HG03354 (cell line): ENCODE measurements around the gene ARHGAP27.

Experiments
- ATAC-seq: cut with Tn5 transposase; IDR thresholded peaks from one replicate; pipeline ENCODE4 v1.9.1; 2021; ENCODE audit warnings: mild to moderate bottlenecking; ENCODE audit not compliant: unreplicated experiment, poor library complexity, severe bottlenecking

ARHGAP27 gene

DNA sequence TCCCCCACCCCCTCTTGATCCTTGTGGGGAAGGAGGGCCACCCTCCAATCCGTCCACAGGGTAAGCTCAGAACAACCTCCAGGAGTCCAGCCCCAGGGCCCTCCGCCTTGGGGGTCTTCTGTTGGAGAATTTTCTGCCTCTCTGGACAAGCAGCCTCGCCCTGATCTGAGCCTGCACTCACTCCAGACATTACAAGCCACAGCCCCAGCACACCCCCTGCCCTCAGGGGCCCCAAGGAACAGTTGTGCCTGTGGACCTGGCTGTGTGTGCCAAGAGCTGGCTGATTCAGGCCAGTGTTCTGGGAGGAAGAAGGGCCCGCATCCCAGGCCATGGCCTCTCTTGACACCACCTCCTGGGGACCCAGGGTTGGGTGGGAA is 477 bp upstream of the ARHGAP27 start:
- no peak for ATAC-seq

DNA sequence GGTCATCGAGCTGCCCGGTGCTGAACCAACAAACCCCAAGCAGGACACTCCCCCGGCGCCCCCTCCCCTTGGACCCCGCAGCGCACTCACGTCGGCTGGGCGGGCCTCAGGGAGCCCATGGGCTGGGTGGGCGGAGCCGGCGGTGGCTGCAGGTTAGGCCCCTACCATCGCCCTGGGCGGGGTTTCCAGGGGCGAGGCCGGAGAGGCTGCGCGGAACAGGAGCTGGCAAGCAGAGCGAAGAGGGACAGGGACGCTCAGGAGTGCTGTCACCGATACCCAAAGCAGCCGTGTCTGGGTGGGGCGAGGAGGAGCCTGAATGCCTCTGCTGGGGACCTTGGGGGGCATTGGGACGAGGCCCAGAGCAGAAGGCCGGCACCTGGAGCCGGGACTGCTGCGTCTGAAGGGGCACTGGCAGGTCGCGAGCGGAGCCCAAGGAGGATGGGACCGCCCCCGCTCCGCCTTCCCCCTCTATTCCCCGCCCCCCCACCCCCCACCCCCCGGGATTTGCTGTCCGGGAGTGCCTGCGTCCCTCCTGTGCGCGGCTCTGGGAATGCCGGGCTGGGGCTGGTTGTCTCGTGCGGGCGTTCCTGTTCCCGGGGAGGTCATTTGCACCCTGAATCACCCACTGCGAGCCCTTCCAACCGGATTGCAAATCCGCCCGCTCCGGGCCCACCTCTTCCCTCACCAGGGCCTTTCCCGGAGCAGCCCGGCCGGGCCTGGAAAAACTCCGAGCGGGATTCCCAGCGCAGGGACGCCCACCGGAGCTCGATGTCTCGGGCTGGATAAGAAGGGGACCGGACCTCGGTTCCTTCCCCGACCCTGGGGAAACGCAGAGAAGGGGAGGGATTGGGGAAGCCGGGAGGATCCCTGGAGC is 902 bp downstream of the ARHGAP27 start:
- ATAC-seq, result peak; percentile 48

DNA sequence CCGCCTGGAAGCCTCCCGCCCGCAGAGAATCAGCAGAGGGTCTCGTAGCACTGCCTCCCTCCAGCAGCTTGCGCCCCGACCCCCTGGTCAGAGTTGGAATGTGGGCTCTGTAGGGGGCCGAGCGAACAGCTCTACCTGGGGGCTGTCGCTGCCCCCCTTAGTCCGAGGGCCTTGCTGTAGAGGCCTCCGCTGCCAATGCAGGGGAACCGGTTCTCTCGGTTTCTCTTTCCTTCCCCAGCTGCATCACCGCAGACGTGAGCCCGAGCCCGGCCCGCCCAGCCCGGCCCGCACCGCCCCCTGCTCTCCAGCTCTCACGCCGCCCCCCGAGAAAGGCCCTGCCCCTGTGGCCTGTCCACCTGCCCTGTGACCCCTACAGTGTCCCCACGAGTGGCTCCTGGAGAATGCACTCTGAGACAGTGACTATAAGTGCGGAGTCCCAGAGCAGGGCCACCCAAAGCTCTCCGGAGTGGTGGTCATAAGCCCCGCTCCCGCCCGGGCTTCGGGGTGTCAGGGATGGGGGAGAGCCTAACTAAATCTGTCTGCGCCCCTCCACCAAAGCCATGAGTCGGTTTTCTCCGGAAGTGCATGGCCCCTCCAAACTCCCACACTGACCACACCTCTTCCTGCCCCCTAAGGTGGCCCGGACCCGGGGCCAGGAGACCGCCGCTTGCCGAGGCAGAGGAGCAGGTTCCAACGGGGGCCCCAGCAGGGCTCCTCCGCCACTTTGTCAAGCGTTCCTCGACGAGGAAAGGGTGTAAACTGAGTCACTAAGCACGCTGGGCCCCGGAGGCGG is 1.7 kb downstream of the ARHGAP27 start:
- peak; percentile 26 for ATAC-seq

DNA sequence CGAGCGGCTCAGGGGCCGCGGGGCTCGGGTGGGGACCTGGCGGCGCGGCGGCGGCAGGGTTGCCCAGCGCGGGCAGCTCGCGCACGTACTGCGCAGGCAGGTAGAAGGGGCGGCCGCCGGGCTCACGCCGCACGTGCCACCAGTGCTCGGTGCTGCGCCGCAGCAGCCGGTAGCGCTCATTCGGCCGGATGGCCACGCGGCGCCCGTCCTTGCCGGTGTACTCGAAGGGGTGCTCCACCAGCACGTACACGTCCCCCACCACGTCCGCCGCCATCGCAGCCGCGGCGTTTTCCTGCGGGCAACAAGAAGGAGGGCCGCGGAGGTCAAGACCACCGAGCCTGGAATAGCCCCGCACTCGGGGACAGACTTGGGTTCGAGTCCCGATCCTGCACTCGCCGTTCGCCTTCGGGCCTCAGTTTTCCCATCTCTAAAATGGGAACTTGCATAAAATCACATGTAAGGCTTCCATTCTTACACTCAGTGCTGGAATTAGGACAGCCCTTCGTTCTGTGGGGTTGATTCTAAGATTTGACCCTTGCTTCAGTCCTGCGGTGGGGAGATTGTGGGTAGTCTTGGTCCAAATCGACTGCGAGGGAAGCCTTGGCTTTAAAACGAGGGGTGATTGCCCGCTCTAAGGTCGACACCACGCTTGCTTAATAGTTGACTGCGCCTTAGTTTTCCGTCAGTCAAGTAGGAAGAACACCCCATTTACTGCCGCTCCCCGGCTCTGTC is 2.5 kb downstream of the ARHGAP27 start:
- ATAC-seq, result no peak

DNA sequence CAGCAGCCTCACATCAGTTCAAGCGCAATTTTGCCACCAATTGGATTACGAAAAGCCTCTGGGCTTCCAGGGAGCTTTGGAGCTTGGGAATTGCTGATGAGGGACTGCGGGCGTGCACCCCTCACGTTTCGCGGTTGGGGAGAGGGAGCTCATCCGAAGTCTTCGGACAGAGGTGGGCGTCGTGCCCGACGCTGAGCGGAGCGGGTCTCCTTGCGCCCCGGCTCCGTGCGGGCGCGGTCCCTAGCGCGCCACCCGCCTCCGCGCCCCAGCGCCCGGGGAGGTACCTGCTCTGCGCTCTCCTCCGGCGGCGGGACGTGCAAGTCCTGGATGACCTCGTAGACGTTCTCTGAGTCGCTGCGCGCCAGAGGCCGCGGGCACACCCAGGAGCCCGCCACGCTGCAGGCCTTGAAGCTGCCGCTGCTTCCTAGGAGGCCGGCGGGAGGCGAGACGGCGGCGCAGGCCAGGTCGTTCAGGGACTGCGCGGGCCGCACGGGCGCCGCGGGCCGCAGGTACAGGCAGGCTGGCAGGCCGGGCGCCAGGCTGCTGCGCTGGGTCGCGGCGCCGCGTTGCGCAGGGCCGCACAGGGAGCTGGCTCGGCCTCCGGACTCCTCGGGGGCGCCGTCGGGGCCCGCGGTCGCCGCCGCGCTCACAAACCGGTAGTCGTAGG is 3.2 kb downstream of the ARHGAP27 start:
- no peak for ATAC-seq

DNA sequence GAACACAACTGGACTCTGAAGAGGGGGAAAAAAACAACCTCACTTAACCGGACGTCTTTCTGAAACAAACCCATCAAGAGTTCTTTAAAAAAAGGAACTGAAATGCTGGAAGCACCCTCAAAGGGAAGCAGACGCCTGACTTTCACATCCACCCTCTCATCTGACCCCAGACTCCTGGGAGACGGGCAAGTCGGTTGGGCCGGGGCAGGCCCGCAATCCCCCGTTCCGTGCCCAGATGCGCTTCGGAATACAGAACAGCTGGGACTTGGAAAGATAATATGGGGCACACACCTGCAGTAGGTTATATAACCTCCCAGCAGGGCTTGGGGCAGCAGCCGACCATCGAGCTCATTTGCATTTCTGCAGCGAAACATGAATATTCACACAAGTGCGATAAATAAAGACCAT is 3.7 kb downstream of the ARHGAP27 start:
- no peak for ATAC-seq

DNA sequence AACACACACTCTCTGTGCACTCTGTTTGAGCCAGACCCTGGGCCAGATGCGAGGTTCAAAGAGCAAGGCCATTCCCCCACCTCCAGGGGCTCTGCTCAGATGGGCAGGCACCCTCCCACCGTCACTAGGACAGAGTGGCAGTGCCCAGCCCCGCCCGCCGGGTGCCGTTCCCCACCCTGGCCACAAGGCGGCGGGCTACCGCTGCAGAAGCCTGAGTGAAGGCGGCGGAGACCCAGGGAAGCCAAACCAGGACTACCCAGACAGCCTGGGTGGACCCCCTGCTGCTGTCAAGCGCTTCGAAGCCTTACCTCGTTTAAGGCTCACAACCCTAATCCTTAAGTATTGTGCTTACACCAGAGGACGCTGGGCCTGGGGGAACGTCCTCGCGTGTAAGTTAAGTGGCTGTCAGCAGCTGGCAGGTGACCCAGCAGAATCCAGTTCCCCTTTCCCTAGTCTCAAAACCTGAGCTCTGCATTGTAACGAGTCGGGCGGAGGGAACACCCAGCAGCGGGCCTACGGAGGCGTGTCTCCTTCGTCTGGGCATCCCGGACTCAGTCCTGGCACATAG is 4.5 kb downstream of the ARHGAP27 start:
- peak; percentile 57 for ATAC-seq

DNA sequence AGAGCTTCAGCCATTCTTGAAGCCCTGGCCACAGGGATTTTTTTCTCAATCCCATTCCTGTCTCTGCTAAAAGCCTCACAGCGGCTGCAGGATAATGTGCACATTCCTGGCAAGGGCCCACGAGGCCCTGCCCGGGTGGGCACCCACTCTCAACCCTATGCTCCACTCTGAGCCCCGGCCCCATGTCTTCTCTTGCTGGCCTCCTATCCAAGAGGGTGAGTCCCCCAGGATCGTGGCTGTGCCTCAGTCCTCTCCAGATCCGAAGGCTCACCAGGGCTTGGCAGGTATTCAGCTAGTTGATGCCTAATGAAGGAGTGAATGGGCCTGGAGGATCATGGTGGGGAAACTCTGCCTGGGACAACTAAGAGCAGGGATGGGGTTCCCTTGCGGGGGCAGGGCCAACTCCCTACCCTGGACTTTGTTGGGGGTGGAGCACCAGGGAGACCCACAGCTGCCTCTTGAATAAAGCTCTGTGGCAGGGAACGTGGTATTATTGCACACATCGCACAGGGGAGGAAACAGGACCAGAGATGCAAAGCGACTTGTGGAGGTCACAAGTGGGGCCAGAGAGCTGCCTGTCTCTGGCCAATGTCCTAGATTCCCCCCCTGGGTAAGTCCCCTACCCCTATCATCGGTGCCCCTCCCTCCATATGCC is 5.4 kb downstream of the ARHGAP27 start:
- ATAC-seq, result no peak

DNA sequence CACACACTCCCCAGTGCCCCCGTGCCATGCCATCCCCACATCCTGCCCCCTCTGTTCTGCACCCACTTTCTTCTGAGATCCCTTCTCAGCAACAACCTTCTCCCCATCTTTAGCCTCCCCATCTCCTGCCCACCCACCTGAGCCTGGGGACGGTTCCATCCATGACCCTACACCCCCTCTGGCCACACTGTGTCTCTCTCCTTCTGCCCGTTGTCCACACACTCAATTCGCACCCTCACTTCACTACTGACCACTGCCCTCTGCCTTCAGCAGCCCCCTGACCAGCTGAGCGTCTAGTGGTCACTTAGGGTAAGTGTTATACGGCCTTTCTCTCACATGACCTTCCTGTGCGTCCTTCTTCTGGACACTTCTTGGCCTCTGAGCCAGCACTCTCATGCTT is 6.1 kb downstream of the ARHGAP27 start:
- no peak for ATAC-seq

DNA sequence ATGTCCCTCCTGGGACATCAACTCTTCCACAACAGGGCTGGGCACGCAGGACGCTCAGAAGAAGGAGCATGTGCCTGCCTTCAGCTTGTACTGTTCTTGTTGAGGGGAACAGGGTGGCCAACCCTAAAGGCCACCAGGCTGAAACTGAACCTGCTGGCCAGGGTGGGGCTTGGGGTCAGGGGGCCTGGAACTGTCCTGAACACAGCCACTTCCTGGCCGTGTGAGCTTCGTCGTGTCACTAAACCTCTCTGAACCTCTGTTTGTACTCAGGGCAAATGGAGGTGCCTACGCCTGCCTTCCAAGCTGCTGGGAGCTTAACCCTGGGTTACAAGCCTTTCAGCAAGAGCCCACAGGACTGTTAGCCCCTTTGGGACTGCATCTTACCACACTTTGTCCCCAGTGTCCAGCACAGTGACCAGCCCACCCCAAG is 6.7 kb downstream of the ARHGAP27 start:
- ATAC-seq, result no peak

DNA sequence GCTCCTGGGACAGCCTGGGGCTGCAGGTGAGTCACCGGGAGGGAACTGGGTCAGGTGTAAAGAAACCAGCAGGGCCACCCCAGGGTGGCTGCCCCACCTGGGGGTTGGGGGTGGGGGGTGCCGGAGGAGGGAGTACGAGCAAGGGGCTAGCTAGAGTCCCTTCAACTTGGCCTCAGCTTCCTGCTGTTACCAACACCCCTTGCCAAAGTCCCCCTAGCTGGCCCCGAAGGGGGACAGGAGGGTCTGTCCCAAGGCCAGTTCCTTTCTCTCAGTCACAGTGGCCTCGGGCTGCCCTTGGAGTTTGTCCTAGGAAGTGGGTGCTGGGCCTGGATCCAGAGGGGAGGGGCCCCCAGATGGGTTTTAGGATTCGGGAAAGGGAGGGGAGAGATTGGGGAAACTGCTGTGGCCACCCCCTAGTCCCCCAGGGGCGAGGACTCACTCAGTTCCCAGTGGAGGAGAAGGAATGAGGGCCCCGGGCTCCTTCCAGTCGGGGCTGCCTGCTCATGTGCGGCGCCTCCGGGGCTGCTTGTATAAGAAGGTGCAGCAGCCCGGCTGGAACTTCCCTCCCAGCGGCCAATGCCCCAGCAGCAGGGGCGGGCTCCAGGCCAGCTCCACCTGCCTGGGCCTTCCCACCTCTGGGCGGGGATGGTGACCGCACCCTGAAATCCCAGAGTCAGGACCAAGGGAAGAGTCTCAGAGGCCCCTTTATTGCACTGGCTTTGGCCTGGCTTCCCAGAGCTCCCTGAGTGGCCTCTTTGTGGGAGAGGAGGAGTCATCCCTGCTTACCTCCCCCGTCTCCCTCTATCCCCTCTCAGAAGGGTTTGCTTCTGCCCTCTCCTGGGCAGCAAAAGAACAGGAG is 7.3 kb downstream of the ARHGAP27 start:
- ATAC-seq, result no peak

DNA sequence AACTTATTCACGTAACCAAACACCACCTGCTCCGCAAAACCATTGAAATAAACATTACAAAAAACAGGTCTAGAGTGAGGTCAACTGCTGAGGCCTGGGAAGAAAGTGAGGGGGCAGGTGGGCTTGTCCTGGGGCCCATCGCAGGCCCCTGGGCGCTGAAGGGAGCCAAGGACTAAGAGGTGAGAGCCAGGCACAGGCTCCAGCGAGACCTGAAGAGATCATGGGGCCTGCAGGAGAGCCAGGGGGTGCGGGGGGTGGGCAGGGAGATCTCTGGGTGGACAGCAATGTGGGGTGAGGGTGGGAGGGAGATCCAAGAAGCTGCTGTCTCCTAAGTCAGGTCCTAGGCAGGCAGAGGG is 7.9 kb downstream of the ARHGAP27 start:
- no peak for ATAC-seq

DNA sequence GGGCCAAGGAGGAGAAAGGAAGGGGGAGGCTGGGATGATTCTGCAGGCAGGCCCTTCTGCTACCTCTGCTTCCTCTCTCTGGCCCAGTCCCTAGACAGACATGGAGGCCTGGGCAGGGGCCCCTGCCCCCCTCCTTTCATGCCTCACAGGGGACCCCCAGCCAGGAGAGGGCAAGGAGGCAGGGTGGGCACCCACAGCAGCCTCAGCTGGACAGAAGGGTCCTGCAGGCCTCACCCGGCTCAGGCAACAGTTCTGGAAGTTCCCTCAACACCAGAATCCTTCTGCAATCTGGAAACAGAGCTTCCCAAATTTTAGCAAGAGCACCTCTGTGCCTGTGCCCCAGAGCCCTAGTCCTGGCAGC is 8.7 kb downstream of the ARHGAP27 start:
- ATAC-seq, result no peak

DNA sequence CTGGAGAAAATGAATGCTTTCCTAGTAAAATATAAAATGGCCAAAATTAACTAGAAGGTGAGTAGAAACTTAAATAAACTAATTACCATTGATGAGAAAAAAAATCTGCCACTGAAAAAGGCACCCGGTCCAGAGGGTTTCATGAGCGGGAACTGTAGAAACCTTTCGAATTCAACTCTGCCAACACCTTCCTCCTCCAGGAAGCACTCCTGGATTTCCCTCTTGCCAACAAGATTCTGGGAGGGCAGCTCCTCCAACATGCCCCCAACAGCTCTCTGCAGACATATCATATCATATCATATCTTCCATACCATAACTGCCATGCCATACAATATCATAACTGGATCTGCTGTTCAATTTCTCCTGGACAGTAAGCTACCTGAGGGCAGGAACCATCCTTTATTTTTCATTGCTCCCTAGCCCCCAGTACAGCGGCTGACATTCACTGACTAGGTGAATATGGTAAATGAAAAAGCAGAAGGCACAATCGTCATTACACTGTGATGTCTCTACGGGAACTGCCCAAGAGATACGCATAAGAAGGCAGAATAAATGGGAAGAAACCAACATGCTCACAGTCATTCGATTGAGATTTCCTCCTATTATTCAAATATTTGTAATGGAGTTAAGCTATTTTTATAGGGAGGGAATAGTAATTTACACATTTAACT is 9.2 kb downstream of the ARHGAP27 start:
- no peak for ATAC-seq

DNA sequence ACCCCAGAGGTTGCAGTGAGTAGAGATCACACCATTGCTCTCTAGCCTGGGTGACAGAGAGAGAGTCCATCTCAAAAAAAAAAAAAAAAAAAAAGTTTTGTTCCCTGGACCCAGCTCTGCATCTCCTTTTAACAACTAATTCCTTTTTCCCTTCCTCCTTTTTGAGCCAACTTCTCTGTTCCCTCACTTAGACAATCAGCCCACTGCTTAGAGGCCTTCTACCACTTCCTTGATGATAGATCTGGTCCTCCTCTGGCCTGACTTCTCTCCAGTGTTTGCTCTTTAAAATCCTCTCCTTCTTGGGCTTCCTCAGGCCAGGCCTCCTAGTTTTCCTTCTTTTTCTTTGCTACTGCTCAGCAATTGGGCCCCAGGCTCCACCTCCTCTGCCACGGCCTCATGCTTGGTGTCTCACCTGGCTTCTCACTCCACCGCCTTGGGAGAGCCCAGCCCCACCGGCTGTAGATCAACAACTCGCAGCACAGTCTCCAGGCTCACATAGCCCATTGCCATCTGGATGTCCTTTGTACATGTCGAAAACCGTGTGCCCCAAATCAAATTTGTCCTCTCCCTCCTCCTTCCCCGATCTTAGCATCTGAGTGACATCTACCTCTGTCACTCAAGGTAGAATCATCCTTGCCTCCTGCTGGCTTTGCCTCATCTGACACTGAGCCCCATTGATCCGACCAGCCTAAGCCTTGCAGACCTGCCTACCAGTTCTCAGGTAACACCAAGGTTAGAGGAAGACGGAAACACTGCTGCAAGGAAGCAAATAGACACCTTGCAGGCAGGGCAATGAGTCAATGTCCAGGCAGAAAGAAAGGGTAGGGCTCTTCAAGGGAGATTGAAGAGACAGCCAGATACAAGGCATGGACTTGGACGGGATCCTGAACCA is 17.4 kb downstream of the ARHGAP27 start:
- no peak for ATAC-seq

DNA sequence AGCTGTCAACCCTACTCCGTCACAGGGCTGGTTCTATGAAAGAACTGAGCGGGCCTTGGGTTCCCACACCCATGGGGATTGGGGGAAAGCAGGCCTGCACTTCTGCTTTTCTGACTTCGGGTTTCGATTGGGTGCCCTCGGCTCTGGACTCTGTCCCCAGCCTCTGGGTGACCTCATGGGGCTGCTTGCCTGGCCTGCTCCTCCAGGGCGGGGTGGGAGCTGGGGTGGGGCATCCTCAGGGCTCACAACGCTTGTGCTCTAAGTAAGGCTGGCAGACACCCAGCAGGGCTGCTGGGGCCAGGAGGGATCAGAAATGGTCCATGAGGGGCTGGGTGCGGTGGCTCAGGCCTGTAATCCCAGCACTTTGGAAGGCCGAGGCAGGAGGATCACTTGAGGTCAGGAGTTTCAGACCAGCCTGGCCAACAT is 19.2 kb downstream of the ARHGAP27 start:
- no peak for ATAC-seq
